NCI-H128 (cell line): ENCODE data around the gene PLA2G5.

Source experiments
- DNase-seq: peaks from one replicate; lab custom pipeline; 2025; ENCODE audit not compliant: unreplicated experiment; lab: John Stamatoyannopoulos, UW

PLA2G5 gene

DNA sequence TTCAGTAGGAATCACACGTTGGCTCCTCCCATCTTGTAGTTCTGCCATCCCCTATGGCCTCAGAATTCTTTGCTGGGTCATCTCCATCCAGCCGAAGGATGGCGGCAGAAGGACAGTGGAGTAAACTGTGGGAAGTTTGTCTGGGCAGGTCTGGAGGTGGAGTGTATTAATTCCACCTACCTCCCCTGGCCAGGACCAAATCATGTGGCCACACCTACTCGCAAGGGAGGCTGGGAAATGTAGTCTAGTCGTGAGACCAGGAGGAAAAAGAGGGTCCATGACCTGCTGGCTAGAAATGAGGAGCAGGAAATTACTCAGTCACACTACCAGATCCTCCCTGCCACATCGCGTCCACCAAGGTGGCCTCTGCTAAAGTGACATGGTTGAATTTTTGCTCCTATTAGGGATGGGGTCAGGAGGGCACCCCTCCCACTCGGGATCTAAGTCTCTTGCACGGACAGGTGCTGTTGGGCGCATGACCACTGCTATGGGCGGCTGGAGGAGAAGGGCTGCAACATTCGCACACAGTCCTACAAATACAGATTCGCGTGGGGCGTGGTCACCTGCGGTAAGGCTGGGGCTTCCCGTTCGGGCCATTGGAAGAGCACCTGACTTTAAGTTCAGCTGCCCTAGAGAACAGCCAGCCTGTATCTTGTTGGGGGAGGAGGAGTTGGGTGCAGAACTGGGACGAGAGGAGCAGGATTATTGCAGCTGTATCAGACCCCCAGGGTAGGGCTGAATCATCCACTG, 19.5 kb downstream of the PLA2G5 start:
- DNase-seq, result no peak

DNA sequence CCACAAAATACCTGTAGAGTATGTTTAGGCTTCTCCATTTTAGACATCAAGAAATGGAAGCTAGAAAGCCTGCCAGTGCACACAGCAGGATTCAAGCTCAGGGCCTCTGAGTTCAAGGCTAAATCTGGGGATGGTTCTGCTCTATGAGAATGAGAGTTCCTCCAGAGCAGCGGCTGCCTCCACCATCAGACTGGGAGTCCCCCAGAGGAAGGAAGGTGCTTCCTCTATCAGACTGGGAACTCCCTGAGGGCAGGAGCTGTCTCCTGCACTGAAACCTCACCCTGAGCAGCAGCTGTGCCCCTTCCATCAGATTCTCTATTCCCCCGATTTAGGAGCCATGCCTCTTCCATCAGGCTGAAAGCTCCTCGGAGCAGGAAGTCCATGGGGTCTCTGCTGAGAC, 20.1 kb downstream of the PLA2G5 start:
- DNase-seq, result no peak

DNA sequence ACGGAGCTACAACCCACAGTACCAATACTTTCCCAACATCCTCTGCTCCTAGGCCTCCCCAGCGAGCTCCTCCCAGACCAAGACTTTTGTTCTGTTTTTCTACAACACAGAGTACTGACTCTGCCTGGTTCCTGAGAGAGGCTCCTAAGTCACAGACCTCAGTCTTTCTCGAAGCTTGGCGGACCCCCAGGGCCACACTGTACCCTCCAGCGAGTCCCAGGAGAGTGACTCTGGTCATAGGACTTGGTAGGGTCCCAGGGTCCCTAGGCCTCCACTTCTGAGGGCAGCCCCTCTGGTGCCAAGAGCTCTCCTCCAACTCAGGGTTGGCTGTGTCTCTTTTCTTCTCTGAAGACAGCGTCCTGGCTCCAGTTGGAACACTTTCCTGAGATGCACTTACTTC, 20.6 kb downstream of the PLA2G5 start:
- DNase-seq, result no peak

DNA sequence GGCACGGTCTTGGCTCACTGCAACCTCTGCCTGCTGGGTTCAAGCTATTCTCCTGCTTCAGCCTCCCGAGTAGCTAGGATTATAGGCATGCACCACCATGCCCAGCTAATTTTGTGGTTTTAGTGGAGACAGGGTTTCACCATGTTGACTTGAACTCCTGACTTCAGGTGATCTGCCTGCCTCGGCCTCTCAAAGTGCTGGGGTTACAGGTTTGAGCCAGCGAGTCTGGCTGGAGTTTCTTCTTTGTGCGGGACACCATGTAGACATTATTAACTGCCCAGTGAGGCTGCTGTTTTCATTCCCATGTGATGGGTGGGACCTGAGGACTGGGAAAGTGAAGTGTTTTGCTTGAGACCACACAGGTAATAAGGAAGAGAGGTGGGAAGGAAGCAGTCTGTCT, 23.3 kb downstream of the PLA2G5 start:
- DNase-seq, result no peak

DNA sequence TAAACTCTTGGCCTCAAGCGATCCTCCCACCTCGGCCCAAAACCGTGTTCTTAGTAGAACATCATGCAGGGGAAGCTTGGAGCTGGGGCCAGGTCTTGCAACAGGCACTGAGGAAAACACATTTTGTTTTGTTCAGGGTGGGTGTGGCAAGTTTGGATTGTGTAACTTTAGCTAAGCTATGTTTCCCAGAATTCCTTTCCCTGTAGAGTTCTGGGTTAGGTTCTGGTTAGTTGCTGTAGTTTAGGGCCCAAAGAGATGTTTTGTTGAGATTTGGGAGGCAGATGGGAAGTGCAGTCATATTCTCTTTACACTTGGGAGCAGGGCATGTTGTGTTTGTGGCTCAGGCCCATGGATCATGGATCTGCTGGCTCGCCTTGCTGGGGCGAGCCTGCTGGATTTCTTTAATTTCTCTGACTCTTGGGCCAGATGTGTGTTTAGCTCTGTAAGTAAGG, 24.0 kb downstream of the PLA2G5 start:
- DNase-seq, result no peak

DNA sequence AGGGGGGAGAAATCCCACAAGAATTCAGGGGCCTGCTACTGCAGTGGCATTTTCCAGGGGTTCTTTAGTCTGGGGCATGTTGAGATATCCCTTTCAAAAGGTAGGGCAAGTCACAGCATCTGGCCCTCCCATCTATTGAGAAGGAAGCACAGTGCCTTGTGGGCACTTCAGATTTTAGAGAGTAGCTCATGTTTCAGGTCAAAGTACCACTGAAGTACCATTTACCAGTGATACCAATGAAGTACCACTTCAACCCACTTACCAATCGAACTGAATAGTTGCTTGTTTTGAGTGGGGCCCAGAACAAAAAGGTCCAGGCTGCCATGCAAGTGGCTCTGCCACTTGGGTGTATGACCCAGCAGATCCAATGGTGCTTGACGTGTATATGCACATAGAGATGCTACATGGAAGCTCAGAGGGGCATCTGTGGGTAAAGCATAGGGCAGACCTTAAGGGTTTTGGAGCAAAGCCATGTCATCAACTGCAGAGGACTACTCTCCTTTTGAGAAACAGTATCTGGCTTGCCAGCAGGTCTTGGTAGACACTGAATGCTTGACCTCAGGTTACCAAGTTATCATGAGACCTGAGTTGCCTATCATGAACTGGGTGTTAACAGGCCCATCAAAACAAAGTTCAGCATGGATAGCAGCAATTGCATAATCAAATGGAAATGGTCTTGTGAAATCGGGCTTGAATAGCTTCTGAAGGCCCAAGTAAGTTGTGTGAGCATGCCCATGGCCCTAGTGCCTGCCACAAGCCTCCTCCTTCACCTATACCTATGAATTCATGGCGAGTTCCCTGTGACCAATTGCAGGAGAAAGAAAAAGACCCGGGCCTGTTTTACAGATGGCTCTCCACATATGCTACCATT, 25.8 kb downstream of the PLA2G5 start:
- DNase-seq, result peak; percentile 23

DNA sequence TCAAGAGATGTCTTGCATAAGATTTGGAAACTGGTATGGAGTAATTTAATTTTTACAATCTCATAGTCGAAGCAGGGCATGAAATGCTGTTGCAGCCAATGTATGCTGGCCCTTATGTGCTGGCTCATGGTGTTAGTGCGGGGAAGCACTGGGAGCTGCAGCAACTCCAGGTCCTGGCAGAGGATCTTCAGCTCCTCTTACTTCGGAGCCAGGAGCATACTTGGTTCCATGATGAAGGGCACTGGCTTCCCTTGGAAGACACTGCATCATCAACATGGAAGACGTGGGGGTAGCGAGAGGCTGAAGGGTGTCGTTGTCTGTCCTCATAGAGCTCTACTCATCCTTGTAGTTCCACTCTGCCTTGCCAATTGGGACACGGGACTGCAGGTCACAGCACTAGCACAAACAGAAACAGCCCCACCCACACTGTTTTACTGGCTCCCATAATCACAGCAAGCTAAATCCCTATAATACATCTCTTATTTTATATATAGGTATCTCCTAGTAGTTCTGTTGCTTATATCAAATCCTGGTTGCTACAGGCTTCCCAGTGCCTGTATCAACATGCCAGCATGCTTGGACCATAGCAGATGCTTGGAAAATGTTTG, 26.9 kb downstream of the PLA2G5 start:
- no peak for DNase-seq

DNA sequence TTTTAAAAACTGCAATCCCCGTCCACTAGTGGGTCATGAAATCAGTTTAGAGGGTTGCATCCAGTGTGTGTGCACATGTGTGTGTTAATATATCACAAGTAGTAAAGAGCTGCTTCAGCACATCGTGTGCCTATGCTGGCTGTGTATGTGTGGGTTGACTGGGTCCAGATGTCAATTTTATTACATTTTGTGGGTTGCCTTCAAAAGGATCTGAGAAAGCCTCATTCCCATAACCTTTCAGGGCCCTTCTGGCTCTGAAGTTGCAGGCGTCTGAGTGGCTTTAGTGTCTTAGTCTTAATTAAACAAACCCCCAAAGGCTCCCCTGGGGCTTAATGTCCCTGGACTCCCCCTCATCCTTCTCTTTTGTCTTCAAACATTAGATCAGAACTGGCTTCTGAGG, 29.5 kb downstream of the PLA2G5 start:
- no peak for DNase-seq

DNA sequence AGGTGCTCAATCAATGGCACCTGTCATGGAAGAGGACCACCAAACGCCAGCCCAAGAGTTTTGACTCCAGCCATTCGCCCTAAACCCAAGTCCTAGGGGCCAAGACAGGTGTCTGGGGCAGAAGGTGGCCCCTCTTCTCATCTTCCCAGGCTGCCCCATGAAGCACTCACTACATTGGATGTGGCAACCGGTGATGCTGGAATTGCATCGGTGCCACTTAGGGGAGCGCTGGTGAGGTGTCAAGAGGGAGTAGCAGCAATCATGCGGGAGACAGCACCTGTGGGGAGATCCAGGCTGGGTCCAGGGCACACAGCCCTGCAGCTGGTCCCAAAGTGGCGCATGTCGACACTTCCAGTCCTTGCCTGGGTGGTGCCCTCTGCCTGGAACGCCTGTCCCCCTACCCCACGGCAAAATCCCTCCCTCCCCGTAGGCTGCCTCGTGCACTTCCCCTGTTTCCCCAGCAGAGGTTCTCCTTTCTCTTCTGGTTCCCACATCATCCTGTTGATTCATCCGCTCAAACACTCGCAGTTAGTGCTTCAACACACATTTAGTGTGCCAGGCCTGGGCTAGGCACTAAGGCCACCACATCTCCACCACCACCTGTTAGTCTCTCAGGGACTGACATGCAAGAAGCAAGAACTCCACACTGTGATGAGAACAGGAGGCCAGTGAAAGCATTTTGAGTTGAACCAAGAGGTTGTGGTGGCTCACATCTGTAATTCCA, 30.8 kb downstream of the PLA2G5 start:
- no peak for DNase-seq

DNA sequence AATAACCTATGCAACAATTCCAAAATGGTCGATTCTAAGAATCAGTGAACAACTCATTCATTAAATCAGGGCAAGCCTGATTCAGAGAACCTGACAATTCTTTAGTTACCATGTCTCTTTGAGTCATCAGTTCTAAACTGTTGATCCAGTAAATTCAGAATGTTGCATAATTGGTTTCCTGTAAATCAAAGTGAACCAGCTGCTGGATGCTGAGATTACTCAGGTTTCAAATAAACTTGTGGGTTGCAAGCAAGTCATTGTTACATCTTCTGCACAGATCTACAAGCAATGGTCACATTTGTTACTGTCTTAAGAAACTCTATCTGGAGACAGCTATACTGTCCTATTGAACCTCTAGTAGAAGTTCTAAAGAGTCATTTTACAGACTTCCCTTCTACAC, 32.9 kb downstream of the PLA2G5 start:
- no peak for DNase-seq

DNA sequence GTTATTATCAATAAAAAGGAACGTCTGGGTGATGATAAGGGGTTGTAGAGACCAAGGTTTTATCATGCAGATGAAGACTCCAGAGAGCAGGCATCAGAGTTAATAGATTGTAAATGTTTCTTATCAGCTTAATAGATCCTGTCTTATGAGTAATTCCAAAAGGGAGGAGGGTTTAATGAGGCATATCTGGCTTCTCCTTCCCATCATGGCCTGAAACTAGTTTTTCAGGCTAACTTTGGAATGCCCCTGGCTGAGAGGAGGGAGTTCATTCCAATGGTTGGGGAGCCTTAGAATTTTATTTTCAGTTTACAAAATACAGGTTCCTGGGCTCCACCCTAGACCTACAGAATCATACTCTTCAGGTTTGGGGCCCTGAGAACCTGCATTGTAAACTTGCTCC, 35.9 kb downstream of the PLA2G5 start:
- no peak for DNase-seq

DNA sequence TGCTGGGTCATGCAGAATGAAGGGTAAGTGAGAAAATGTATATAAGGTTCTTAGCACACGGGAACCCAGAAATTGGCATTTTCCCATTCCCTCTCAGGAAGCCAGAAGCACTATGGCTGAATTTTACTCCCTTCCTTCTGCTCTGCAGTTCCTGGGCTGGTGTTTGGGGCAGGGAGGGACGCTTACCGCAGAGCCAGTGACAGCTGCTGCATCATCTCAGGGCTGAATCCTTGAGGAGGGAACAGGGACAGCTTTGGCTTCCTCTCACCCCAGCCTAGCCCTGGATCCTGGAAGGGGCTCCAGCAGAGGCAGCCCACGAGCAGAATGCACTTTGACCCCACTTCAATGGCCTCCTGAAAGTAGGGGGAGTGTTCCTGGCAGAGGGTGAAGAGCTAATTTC, 37.4 kb downstream of the PLA2G5 start:
- DNase-seq, result no peak

DNA sequence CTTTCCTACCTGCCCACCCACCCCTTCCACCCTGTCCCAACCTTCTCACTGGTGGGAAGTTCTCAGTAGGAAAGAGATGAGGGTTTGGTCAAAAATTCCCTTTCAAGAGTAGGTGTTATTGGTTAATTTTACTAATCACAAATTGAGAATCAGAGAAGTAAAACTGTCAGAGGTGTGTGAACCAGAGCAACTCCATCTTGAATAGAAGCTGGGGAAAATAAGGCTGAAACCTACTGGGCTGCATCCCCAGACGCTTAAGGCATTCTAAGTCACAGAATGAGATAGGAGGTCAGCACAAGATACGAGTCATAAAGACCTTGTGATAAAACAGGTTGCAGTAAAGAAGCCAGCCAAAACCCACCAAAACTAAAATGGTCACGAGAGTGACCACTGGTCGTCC, 37.8 kb downstream of the PLA2G5 start:
- DNase-seq, result no peak

DNA sequence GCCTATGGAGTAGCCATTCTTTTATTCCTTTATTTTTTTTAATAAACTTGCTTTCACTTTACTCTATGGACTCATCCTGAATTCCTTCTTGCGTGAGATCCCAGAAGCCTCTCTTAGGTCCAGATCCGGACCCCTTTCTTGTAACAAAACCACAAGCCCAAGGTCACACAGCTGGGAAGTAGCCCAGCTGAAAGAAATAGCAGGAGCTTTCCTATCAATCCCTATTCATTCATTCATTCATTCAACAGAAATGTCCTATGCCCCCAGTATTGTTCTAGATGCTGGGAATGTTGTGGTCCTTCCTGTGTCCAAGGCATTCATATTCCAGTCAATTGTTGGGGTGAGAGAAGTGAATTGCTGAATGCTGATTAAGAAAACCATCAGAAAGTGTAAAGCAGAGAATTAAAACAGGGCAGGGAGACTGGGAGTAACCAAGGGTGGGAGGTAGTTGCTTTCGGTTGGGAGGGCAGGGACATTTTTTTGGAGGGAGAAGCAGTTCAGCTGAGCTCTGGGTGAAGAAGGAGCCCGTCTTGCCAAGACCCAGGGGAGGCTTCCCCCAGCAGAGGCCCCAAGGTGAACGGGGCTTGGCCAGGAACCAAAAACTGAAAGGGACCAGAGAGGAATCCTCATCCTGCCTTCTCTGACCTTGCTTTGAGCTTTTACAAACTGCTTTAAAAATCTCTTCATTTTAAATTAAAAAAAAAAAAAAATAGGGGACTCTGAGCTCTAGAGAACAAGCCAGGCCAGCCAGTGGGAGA, 38.6 kb downstream of the PLA2G5 start:
- no peak for DNase-seq

DNA sequence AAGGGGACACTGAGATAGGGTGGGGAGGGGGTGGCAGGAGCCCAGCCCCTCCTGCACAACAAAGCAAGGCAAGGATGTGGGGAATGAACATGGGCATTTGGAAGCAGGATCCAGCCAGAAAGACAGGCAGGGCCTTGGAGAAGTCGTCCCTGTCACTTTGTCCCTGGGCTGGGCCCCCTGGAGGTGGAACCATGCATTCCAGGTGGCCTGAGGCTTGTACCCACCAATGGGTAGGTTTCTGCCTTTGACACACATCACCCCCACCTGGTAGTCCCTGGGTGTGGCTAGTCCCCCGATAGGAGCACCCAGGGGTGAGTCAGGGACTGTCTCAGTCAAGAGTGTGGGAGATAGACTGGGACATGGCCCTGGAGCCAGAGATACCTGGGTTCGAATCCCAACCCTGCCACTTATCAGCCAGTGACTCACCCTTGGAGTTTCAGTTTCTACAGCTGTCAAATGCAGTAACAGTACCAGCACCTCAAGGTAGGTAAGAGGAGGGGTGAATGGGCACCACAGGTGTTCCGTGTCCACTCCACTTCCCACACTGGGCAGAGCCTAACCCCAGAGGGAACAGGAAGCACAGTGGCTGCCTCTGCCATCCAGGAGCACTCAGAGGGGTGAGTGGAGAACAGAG, 39.3 kb downstream of the PLA2G5 start:
- no peak for DNase-seq

DNA sequence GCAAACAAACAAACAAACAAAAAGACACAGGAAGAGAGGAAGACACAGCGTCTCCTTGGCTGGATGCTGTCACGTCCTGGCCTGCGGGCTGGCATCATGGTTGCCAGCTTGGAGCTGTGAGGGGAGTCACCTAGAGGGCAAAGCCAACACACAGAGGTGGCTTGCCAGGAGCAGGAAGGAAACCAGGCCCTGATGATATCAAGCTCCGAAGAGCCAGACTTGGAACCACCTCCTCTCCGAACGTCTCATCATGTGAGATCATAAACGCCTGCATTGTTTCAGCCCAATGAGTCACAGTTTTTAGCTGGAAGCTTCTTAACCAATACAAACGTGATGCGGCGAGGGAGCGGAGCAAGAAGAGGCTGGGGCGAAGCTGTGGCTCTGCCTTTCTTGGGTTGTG, 40.7 kb downstream of the PLA2G5 start:
- DNase-seq, result no peak

DNA sequence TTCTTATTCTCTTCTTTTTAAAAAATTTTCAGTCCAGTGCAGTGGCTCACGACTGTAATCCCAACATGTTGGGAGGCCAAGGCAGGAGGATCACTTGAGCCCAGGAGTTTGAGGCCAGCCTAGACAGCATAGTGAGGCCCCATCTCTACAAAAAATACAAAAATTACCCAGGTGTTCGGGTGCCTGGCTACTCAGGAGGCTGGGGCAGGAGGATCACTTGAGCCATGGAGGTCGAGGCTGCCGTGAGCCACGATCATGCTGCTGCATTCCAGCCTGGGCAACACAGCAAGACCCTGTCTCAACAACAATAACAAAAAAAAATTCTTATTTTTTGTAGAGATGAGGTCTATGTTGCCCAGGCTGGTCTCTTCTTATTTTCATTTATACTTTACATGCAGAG, 41.5 kb downstream of the PLA2G5 start:
- no peak for DNase-seq

DNA sequence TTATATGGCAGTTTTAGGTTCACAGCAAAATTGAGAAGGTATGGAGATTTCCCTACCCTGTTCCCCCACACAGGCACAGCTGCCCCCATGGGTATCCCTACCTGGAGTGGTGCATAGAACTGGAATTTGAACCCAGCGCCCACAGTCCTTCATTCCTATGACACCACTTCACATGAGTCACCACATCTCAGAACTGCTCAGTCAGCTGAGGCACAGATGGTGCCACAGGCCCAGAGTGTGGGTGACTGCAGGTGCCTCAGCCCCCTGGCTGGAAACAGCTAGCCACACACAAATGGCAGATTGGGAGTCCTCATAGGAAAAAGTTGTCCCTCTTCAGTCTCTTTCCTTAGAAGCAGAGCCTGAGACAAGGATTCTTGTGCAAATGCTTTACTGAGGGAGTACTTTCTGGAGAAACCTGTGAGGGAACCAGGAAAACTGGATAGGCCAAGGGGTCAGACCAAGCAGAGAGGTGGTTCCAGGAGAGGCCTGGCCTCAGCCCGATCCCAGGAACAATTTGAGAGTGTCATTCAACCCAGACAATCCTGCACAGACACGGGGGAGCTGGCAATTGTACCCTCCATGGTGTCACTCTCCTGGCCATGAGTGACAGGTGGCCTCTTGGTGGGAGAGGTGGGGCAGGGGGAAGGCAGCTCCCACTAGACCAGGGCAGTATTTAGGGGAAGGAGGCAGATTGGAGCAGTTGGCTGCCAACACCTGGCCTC, 42.4 kb downstream of the PLA2G5 start:
- DNase-seq, result no peak

DNA sequence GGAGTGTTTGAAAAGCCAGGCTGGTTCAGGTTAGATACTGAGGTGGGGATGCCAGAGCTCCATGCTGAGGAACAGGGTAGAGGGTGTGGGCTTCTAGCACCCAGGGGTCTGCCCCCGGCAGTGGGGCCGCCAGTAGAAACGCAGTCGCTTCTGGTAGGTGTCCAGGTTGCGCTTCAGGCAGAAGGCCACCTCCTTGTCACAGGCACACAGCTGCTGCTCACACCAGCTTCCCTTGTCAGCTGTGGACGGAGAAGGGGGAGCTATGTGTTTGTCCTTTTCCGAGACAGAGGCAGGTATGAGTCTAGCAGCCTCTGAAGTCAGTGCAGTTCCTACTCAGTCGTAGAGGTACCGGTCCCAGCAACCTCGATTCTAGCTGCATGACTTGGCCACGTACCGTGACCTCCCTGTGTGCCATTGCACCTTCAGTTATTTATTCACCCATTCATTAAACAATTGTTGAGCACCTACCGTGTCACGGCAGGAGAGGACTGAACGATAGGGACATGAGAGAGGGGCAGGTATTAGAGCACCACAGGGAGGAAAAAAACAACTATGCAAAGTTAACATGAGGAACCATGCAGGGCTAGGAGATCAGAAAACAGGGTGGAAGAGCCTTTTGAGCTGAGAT, 44.1 kb downstream of the PLA2G5 start:
- no peak for DNase-seq
